Kidney (tissue), 14 donors: ENCODE results near the gene GNAS. TPM values are rescaled to one million over a fixed set of nuclear protein-coding genes. Genes with fewer than 3 reads are reported as not detected.

ENCODE experiments used
- DNase-seq, 5 donors: peaks; one replicate each; pipeline ENCODE4 v3.0.0-alpha.2; 2013 to 2020
- FAIRE-seq: peaks from 2 replicates; lab custom pipeline; 2012; peaks lifted over from hg19 to GRCh38; lab: Jason Lieb, UNC
- H3K27ac ChIP-seq, 2 donors: one replicate each; pipeline ENCODE4 v1.7.0; 2013; ENCODE audit warnings: low read depth in 2 of 2, low read length in 2 of 2, inconsistent platforms in 1 of 2
- H3K27me3 ChIP-seq: one replicate; pipeline ENCODE4 v1.7.1; 2013; ENCODE audit warnings: low read length, inconsistent platforms; ENCODE audit not compliant: control insufficient read depth, insufficient read depth
- H3K36me3 ChIP-seq, 3 donors: one replicate each; pipeline versions ENCODE4 v1.7.0 to v1.7.1; 2013; ENCODE audit warnings: low read length in 3 of 3, control low read depth in 1 of 3, inconsistent platforms in 1 of 3; ENCODE audit not compliant: insufficient read depth in 3 of 3, control insufficient read depth in 2 of 3
- H3K4me1 ChIP-seq, 3 donors: one replicate each; pipeline versions ENCODE4 v1.7.0 to v1.7.1; 2013; ENCODE audit warnings: low read length in 3 of 3, inconsistent platforms in 1 of 3, low read depth in 1 of 3; ENCODE audit not compliant: control insufficient read depth in 2 of 3, insufficient read depth in 2 of 3
- H3K4me3 ChIP-seq, 3 donors: one replicate each; pipeline versions ENCODE4 v1.7.0 to v1.8.1; 2013; ENCODE audit warnings: low read length in 3 of 3, control low read depth in 1 of 3, inconsistent platforms in 1 of 3
- H3K9ac ChIP-seq, 3 donors: one replicate each; pipeline versions ENCODE4 v1.7.0 to v1.7.1; 2013; ENCODE audit warnings: low read length in 3 of 3, control low read depth in 1 of 3, inconsistent platforms in 1 of 3
- H3K9me3 ChIP-seq, 3 donors: one replicate each; pipeline versions ENCODE4 v1.7.0 to v1.7.1; 2013; ENCODE audit warnings: low read length in 3 of 3, control low read depth in 1 of 3, inconsistent platforms in 1 of 3; ENCODE audit not compliant: control insufficient read depth in 2 of 3, insufficient read depth in 1 of 3
- intact Hi-C: fragments of 100-400 bp; cut with DNase I; formaldehyde crosslinking; loops from one replicate; pipeline ENCODE4 v1.11.1; 2022
- polyA plus RNA-seq: library from polyadenylated mRNA; stranded (reverse); fragments of 350-450 nt; fragmentation: Illumina TruSeq; extraction: RNeasy Lipid Tissue Mini Kit (QIAGEN cat#74804); gene quantifications from one replicate; pipeline ENCODE4 v1.2.3, GENCODE V29; 2014; ENCODE audit warnings: low read depth, low replicate concordance; ENCODE audit not compliant: insufficient read depth
- total RNA-seq: library from RNA; stranded (reverse); fragmentation: NEBNext Ultra II Directional; extraction: Animal tissue kit (Norgen Biotek cat#: 25700); gene quantifications from one replicate; pipeline ENCODE4 v1.2.1, GENCODE V29; 2021
- TF ChIP-seq, protein P1 (sequence below): IDR thresholded peaks from 3 replicates; pipeline ENCODE4 v1.5.1; 2012; ENCODE audit warnings: mild to moderate bottlenecking, moderate library complexity, borderline replicate concordance; ENCODE audit not compliant: insufficient read depth; ENCODE audit errors: extremely low read depth
- donor health status: control.
- donor health status: control.
- donor health status: control.
- donor health status: control.
- donor health status: control.
- donor health status: DM: yes; HTN: yes; CAD: no.
- donor health status: Normal renal cell carcinoma (clear cell type).

The GNAS gene
- total and polyA plus RNA-seq, 2 donors from 2014 or later: 792 to 867 TPM

DNA sequence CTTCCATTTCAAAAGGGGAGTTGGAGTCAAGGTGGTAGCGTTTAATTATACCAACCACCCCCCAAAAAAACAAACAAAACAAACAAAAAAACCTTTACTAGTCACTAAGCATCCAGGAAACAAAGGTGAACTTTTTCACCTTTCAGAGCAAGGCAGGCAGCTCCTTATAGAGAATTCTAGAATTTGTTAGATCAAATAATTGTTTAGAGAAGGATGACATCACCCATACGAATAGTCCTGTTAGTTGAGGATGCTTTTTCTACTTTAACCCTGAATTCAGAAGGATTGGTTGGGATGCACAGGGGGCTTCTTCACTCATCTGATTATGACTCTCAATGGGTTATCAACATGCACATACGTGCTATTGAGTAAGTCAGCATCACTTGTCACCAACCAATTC is 44.3 kb downstream of the GNAS start:
- Histone ChIP-seq H3K27me3 (no peaks in the 10 kb centered on the region), H3K36me3 (peaks cover 0 to 14% (median 2%) of the 10 kb centered on the region in 3 donors), H3K4me3 (no peak overlapping the region), H3K9me3 (no peaks in the 10 kb centered on the region), H3K4me1 (peaks cover 5 to 21% (median 20%) of the 10 kb centered on the region in 3 donors), H3K9ac (no peak overlapping the region), H3K27ac (no peak overlapping the region)
- FAIRE-seq (no peak), DNase-seq (no peak)
- intact Hi-C loops: no loop called here
- TF ChIP-seq, protein P1, sequence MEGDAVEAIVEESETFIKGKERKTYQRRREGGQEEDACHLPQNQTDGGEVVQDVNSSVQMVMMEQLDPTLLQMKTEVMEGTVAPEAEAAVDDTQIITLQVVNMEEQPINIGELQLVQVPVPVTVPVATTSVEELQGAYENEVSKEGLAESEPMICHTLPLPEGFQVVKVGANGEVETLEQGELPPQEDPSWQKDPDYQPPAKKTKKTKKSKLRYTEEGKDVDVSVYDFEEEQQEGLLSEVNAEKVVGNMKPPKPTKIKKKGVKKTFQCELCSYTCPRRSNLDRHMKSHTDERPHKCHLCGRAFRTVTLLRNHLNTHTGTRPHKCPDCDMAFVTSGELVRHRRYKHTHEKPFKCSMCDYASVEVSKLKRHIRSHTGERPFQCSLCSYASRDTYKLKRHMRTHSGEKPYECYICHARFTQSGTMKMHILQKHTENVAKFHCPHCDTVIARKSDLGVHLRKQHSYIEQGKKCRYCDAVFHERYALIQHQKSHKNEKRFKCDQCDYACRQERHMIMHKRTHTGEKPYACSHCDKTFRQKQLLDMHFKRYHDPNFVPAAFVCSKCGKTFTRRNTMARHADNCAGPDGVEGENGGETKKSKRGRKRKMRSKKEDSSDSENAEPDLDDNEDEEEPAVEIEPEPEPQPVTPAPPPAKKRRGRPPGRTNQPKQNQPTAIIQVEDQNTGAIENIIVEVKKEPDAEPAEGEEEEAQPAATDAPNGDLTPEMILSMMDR: no peak

DNA sequence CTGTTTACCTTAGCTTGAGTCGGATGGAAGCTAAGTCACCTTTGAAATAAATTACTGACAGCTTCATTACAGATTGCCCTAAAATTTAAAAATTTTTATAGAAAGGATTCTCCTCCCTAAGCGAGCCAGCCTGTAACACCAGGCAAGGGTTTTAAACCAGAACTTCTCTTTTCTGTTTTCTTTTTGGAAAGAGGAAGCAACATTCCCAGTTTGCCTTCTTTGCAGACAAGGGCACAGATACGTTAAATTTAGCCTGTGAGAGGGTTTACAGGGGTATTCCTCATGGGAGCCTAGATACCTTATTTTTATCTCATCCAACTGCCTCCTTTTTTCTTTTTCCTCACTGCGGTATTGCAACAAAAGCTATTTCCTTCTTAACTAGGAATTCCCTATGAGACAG is 45.0 kb downstream of the GNAS start:
- Histone ChIP-seq H3K27ac (no peak overlapping the region), H3K4me1 (peaks cover 5 to 21% (median 20%) of the 10 kb centered on the region in 3 donors), H3K9ac (no peak overlapping the region)

DNA sequence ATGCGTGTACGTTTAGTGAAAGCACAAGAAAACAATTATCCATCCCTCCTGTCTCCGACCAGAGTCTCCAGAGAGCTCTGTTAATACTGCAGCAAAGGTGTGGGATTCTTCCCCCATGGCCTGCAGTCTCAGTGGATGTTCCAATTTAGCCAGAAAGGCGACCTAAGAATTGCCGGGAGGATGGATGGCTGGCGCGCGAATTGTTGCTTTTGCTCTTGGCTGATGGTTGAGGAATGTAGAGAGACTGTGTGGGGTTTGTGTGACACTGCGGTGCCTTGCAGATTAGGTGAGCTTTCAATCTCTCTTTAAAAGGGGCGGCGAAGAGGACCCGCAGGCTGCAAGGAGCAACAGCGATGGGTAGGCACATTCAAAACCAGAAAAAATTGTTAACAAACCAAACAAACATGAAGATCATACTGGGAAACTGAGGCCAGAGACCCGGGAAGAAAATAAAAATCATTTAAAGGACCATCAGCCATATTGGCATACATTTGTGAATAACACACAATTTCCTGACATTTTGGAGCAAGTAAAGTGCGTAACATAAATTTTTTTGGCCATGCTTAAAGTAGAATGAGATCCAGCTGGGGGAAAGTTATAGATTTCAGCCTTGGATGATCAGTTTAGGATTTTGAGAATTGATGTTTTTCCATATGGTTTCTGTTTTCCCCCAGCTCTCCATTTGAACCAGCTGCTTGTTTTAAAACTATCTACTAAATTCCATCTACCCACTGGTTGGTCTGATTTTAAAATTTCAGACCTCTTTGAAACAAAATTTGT is 46.3 kb downstream of the GNAS start:
- Histone ChIP-seq H3K27ac (no peak overlapping the region), H3K4me1 (peaks cover 5 to 20% (median 19%) of the 10 kb centered on the region in 3 donors), H3K4me3 (no peak overlapping the region), H3K36me3 (peaks cover 2 to 14% (median 5%) of the 10 kb centered on the region in 3 donors), H3K27me3 (no peaks in the 10 kb centered on the region), H3K9me3 (no peaks in the 10 kb centered on the region), H3K9ac (no peak overlapping the region)
- TF ChIP-seq, protein P1: no peak
- no peak for DNase-seq
- no peak for FAIRE-seq
- intact Hi-C loops: no loop called here

More for the DNA sequence above, 45.0 kb downstream of the GNAS start:
- FAIRE-seq (no peak), DNase-seq (no peak)
- intact Hi-C loops: no loop called here
- Histone ChIP-seq H3K9me3 (no peaks in the 10 kb centered on the region), H3K36me3 (peaks cover 0 to 14% (median 2%) of the 10 kb centered on the region in 3 donors), H3K27me3 (no peaks in the 10 kb centered on the region), H3K4me3 (no peak overlapping the region)
- TF ChIP-seq, protein P1: no peak
